ENCODE data around the gene HNRNPC.
"Not testable (repeated sequence)": the region's sequence is repeated elsewhere in the genome, so short reads cannot be mapped to it uniquely, and the experiment has no call there.

HNRNPC gene

GRCh38 chr14:21215879-21216251, 53.4 kb downstream of the HNRNPC start:
- Histone ChIP-seq H4K20me1 (ENCODE audit: insufficient read depth, low read length, poor library complexity, severe bottlenecking) (peaks cover 96% of the 10 kb centered on the region), H3K79me2 (ENCODE audit: insufficient read depth, low read length) (peaks cover 88% of the 10 kb centered on the region), H3K9me2 (replicated peaks; ENCODE audit: low read depth, low read length) (no peaks in the 10 kb centered on the region), H3K9me3 (ENCODE audit: insufficient read depth, low read depth, low read length) (no peaks in the 10 kb centered on the region), H3K4me2 (ENCODE audit: low read depth, low read length, poor library complexity, severe bottlenecking) (no peak overlapping the region), H3K4me1 (ENCODE audit: insufficient read depth, low read length, poor library complexity, severe bottlenecking) (peaks cover 10% of the 10 kb centered on the region), H3K9ac (ENCODE audit: low read depth, low read length, poor library complexity, severe bottlenecking) (no peak overlapping the region), H2AFZ (ENCODE audit: low read length) (no peak overlapping the region), H3F3A (ENCODE audit: low read depth) (peaks cover 3% of the 10 kb centered on the region; the same call in 1 of the 2 replicates), H3K4me3 (ENCODE audit: low read length, poor library complexity, severe bottlenecking) (no peak overlapping the region), H3K27me3 (ENCODE audit: insufficient read depth, low read length, poor library complexity, severe bottlenecking) (no peaks in the 10 kb centered on the region), H3K36me3 (ENCODE audit: insufficient read depth, low read length) (peaks cover 98% of the 10 kb centered on the region)
- TF ChIP-seq EZH2phosphoT487 (IDR thresholded peaks at IDR 0.05; ENCODE audit: borderline replicate concordance) (no peak), CTCF (conservative IDR thresholded peaks at IDR 0.05; ENCODE audit: low read length) (no peak)

- H3K79me2 ChIP-seq (ENCODE audit: insufficient read depth, low read length), result peaks cover 82% of the 10 kb centered on the region
- TF ChIP-seq EZH2phosphoT487 (IDR thresholded peaks at IDR 0.05; ENCODE audit: borderline replicate concordance) (no peak), CTCF (conservative IDR thresholded peaks at IDR 0.05; ENCODE audit: low read length) (no peak)
These were observed 53.9 kb downstream of the HNRNPC start for GRCh38 chr14:21215130-21215878.

GRCh38 chr14:21213652-21214051, 55.6 kb downstream of the HNRNPC start:
- Histone ChIP-seq H3F3A (ENCODE audit: low read depth) (no peaks in the 10 kb centered on the region), H3K36me3 (ENCODE audit: insufficient read depth, low read length) (peaks cover 94% of the 10 kb centered on the region), H3K9me3 (ENCODE audit: insufficient read depth, low read depth, low read length) (no peaks in the 10 kb centered on the region), H4K20me1 (ENCODE audit: insufficient read depth, low read length, poor library complexity, severe bottlenecking) (peaks cover 85% of the 10 kb centered on the region), H3K27me3 (ENCODE audit: insufficient read depth, low read length, poor library complexity, severe bottlenecking) (no peaks in the 10 kb centered on the region), H2AFZ (ENCODE audit: low read length) (no peak overlapping the region), H3K9me2 (replicated peaks; ENCODE audit: low read depth, low read length) (no peaks in the 10 kb centered on the region), H3K9ac (ENCODE audit: low read depth, low read length, poor library complexity, severe bottlenecking) (no peak overlapping the region), H3K79me2 (ENCODE audit: insufficient read depth, low read length) (peaks cover 65% of the 10 kb centered on the region), H3K4me1 (ENCODE audit: insufficient read depth, low read length, poor library complexity, severe bottlenecking) (peaks cover 10% of the 10 kb centered on the region), H3K4me2 (ENCODE audit: low read depth, low read length, poor library complexity, severe bottlenecking) (no peak overlapping the region), H3K4me3 (ENCODE audit: low read length, poor library complexity, severe bottlenecking) (no peak overlapping the region)
- no peak for TF ChIP-seq EZH2phosphoT487 (IDR thresholded peaks at IDR 0.05; ENCODE audit: borderline replicate concordance)
- TF ChIP-seq CTCF (conservative IDR thresholded peaks at IDR 0.05; ENCODE audit: low read length), result no peak

More at GRCh38 chr14:21215130-21215878, 53.9 kb downstream of the HNRNPC start:
- Histone ChIP-seq H3K9me2 (replicated peaks; ENCODE audit: low read depth, low read length) (no peaks in the 10 kb centered on the region), H3K27me3 (ENCODE audit: insufficient read depth, low read length, poor library complexity, severe bottlenecking) (no peaks in the 10 kb centered on the region), H4K20me1 (ENCODE audit: insufficient read depth, low read length, poor library complexity, severe bottlenecking) (peaks cover 91% of the 10 kb centered on the region), H2AFZ (ENCODE audit: low read length) (no peak overlapping the region), H3K9ac (ENCODE audit: low read depth, low read length, poor library complexity, severe bottlenecking) (no peak overlapping the region), H3K4me3 (ENCODE audit: low read length, poor library complexity, severe bottlenecking) (no peak overlapping the region), H3K4me1 (ENCODE audit: insufficient read depth, low read length, poor library complexity, severe bottlenecking) (peaks cover 10% of the 10 kb centered on the region), H3K4me2 (ENCODE audit: low read depth, low read length, poor library complexity, severe bottlenecking) (no peak overlapping the region), H3F3A (ENCODE audit: low read depth) (peaks cover 3% of the 10 kb centered on the region; the same call in 1 of the 2 replicates), H3K9me3 (ENCODE audit: insufficient read depth, low read depth, low read length) (no peaks in the 10 kb centered on the region), H3K36me3 (ENCODE audit: insufficient read depth, low read length) (peaks cover 93% of the 10 kb centered on the region)

- Histone ChIP-seq H3K36me3 (ENCODE audit: insufficient read depth, low read length) (peaks cover 94% of the 10 kb centered on the region), H3K79me2 (ENCODE audit: insufficient read depth, low read length) (peaks cover 57% of the 10 kb centered on the region), H4K20me1 (ENCODE audit: insufficient read depth, low read length, poor library complexity, severe bottlenecking) (peaks cover 85% of the 10 kb centered on the region)
- H2AFZ ChIP-seq (ENCODE audit: low read length); H3K4me2 ChIP-seq (ENCODE audit: low read depth, low read length, poor library complexity, severe bottlenecking); H3K27me3 ChIP-seq (ENCODE audit: insufficient read depth, low read length, poor library complexity, severe bottlenecking); H3K4me3 ChIP-seq (ENCODE audit: low read length, poor library complexity, severe bottlenecking); H3K9me2 ChIP-seq (replicated peaks; ENCODE audit: low read depth, low read length); H3K4me1 ChIP-seq (ENCODE audit: insufficient read depth, low read length, poor library complexity, severe bottlenecking); H3K9me3 ChIP-seq (ENCODE audit: insufficient read depth, low read depth, low read length); H3K9ac ChIP-seq (ENCODE audit: low read depth, low read length, poor library complexity, severe bottlenecking); H3F3A ChIP-seq (ENCODE audit: low read depth): not testable (repeated sequence)
These were observed 56.4 kb downstream of the HNRNPC start for GRCh38 chr14:21212824-21213223.

Data from Loucy (cell line).